HTR-8/SVneo (cell line): ENCODE data around the gene AMER2.

Experiments used
- DNase-seq: peaks from one replicate; pipeline ENCODE4 v3.0.0; 2011; ENCODE audit warnings: low spot score, mixed read lengths; ENCODE audit not compliant: insufficient read length
- FAIRE-seq: peaks from 2 replicates; lab custom pipeline; 2011; peaks lifted over from hg19 to GRCh38; lab: Jason Lieb, UNC

AMER2 gene, protein sequence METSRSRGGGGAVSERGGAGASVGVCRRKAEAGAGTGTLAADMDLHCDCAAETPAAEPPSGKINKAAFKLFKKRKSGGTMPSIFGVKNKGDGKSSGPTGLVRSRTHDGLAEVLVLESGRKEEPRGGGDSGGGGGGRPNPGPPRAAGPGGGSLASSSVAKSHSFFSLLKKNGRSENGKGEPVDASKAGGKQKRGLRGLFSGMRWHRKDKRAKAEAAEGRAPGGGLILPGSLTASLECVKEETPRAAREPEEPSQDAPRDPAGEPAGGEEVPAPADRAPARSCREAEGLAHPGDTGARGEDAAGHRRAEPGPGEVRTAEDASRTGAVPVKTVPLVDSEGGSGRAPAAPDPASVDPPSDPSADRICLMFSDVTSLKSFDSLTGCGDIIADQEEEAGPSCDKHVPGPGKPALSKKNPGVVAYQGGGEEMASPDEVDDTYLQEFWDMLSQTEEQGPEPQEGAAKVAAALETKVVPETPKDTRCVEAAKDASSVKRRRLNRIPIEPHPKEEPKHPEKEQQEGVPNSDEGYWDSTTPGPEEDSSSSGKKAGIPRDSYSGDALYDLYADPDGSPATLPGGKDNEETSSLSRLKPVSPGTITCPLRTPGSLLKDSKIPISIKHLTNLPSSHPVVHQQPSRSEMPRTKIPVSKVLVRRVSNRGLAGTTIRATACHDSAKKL

DNA sequence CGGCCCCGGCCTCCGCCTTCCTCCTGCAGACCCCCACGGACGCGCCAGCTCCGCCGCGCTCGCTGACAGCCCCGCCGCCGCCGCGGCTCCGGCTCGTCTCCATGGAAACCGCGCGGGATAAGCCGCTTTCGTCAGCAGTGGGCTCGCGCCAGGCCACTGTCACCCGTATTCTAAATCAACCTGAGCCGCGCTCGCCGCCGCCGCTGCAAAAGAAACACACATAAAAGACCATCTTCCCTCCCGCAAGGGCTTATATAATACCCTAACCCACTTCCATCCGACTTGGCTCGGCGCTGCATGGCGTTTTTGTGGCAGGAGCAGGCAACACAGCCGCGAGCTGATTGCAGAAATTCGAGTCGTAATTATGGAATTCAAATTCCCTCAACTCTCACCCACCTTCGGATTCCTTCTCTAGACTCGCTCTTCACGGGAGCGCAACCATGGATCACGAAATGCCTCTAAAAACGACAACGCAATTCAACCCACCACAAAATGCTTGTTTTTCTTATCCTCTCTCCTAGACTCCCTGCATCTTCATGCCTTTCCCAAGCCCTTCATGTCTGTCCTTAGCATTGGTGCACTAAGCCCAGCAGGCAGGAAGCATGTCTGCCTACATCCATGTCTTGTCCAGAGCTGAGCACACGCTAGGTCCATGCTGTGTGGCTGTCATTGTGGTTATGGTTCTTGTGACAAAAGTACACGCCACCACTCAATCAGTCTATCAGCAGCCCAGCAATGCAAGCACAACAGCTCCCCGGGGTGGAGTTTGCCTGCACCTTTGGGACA is at the start of gene AMER2:
TSS of gene AMER2 (minus strand) at position 772 of the 786 bp plus-strand sequence. CDS start at position 103, 669 bp downstream.
- no peak for DNase-seq
- FAIRE-seq: no peak

DNA sequence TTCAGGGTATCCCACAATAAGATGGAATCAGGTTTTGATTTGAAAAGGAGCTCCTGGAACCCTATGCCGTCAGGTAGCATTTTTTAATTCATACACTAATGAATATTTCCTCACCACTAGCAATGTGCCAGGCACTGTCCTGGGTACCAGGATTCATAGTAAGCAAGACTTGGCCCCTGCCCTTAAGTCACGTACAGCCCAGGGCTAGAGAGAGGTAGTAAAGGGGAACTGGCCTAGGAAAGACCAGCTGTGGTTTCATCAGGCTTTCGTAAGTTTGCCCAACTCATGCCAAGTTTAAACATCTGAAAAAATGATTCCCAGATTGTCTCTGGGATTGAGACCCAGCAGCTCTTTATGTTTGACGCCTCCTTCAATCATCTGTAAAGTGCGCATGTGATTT is 45.9 kb upstream of the AMER2 start:
- FAIRE-seq (no peak), DNase-seq (no peak)

DNA sequence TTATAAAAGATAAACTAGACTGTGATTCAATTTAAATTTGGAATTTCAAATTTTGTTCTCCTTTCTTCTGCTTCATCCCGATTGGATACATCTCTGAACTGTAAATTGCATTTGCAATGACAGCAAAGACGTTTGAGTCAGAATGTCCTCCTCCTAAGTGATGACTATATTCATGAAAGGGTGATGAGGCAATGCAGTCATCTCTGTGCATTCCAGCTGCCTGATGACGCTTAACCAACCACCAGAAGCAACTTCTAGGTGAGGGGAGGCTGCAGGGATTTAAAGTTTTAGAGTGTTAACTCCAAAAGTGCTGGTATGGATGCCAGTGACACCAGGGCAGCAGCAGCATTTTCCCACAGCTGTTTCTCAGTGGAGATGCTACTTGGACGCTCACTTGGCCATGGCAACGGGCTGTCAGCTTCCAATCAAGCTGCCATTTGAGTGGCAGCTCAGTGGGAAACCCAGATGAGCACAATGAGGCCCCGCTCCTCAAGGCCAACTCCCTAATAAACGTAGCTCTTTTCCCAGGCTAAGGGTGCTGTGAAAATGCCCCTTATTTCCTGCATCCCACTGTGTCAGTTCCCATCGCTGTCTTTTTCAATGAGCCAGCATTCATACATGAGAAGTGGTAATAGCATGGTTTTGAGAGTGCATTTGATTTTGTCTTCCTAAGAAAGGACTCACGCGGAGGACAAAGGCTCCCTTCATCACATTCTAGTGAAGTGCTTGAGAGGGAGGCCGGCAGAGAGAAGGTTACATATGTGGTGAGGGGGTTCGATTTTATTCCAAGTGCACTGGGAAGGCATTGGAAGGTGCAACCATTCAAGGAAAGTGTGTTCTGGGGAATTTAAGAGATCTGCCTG is 45.2 kb upstream of the AMER2 start:
- DNase-seq (no peak), FAIRE-seq (no peak)

DNA sequence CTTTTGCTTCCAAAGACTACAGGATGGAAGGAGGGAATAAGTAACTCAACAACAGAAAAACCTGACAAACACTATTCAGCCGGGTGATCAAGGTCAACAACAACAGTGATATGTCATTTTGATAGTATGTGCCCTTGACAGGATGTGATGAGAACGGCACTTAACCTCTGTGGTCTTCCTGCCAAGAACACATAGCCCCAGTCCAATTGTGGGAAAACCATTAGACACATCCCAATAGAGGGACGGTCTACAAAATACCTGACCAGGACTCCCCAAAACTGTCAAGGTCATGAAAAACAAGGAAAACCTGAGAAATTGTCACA is 43.1 kb upstream of the AMER2 start:
- no peak for FAIRE-seq
- no peak for DNase-seq

DNA sequence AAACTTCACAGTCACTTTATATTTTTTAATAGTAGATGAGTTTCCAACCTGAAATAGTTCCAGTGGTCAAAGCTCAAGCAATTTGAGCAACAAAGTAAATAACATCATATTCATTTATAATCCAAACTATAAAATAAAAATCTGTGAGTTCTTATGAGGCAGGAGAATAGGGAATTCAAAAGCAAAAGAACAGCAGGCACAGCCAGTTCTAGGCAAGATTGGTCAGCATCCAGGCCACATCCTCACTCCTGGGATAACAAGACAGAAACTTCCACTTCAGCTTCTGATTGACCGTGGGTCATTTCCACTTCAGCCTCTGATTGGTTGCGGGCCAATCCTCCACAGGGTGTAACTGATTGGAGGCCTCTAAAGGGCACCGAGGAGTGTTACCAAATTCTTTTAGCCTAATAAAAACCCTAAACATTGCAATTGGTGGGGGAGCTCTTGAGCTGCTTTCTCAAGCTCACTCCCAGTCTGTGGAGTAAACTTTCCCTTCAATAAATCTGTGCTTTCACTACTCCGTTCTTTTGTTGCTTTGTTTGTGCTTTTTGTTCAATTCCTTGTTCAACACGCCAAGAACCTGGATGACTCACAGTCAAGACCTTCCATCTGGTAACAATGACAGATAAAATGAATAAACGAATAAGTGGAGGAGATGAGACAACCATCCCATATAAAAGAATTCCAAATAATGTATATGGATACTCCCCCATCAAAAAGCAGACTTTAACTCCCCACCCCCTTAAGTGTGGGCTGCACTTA is 42.6 kb upstream of the AMER2 start:
- no peak for DNase-seq
- no peak for FAIRE-seq

DNA sequence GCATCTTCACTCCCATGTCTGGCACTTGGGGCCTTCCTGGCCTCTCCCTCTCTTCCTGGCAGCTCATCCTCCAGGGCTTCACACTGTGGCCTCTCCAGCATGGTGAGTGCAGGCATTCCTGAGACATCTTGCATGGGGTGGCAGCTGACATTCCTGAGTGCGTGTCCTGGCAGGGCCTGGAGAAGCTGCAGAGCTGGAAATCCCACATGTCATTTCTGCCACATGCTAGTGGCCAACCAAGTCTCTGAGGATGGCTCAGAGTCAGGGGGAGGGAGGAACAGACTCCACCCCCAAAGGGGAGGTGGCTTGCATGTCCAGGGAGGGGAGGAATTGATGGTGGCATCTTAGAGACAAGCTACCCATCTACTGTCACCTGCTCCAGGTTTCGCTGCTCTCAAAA is 41.6 kb upstream of the AMER2 start:
- no peak for FAIRE-seq

DNA sequence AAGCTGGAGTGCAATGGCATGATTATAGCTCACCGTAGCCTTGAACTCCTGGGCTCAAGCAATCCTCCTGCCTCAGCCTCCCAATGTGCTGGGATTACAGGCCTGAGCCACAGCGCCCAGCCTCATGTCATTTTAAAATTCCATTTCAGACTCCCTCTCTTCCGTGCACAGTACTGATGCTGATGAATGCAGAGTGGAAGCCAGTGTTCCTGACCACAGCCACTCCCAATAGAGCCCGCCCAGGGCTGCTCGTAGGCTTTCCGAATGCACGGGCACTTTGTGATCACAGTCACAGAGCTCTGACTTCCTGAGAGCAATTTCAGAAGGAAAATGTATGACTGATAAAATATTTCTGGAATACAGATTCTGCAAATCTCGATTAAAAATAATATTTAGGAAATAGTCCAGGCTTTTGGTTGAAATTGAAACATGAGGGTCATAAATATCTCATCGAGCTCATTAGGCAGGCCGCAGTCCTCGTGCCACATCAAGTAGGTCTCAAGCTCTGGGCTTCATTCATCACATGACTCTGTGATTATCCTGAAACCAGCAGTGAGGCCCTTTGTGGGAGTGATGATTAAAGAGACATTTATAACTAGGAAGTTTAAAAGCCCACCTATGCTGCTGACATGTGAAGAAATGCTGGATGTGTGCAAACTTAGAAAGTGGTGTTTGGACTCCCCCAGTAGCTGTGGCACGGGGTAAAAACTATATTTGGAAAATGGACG is 38.9 kb upstream of the AMER2 start:
- FAIRE-seq (no peak), DNase-seq (no peak)

More for the DNA sequence above, 41.6 kb upstream of the AMER2 start:
- DNase-seq: no peak

DNA sequence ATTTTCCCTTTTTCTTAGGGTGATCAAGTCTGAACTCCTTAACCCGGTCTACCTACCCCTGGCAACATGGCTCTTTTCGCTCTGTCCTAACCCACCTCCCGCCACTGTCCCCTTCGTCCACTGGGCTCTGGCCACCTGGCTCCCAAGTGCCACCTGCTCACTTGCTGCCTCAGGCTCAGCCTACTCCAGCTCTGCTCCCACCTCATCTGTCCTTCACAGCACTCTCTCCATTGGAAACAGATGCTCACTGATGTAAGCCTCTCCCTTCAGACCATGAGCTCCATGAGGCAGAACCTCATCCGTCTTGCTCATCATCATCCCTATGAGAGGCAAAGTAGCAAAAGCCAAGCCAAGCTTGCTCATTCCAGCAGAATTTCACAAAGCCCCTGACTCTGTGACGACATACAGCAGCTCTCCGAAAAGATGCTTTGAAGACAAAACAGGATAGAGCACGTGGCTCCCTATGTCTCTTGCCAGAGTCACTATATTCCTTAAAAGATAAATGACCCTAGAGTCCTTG is 35.3 kb upstream of the AMER2 start:
- FAIRE-seq (no peak), DNase-seq (no peak)

DNA sequence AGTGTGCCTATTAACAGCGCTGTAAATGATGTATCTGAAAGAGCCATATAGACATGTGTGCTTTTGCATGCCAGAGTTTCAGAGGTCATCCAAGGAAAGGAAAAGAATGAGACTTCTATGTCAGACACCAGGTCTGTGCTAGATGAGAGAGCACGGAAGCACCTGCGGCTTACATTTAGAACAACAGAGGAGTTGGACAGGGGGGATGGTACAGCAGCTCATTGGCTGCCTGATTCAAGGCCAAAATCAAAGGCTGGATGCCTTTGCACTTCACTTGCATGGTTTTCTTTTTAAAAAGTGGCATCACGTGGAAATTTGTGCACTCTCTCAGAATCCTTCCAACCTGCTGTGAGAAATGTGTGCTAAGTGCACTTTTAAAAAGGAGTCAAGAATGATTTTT is 32.8 kb upstream of the AMER2 start:
- FAIRE-seq: no peak

DNA sequence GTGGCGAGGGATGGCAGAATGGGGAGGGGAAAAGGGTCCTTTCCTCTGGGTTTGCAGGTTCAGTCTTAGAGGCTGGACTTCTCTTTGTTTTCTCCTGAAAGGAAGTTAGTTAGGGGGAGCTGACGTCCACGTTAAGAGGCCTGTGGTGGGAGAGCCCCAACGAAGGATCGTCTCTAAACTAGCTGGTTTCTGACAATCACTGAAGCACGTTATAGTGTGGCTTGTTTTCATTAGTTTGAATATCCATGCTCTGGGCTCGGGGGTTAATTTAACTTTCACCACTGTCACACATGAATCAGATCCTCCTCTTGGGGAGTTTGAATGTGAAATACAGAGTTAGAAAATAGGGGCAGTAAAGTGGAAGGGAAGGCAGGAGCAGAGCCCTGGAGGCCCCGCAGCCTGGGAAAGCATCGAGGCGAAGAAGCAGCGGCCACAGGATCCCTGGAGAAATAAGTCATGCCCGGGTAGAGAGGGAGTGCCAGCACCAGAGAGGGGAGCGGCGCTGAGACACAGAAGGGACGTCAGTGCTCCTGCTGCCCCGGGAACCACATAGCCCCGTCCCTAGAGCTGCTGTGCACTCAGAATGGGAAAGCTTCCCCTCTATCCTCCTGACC is 31.1 kb upstream of the AMER2 start:
- DNase-seq: no peak

More for the DNA sequence above, 32.8 kb upstream of the AMER2 start:
- DNase-seq: no peak

DNA sequence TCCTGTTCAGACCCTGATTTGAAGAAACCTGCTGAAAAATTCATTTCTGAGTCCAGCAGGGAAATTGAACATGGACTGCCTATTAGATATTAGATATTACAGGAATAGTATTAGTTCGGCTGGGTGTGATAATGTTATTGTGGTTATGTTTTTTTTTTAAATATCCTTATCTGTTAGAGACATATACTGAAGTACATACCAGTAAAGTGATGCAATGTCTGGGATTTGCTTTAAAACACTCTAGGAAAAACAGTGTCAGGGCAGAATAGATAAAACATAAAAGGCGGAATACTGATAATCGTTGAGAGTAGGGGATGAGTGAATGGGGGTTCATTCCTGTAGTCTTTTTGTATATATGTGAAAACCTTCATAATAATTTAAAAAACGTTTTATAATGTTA is 28.7 kb upstream of the AMER2 start:
- DNase-seq (no peak), FAIRE-seq (no peak)

More for the DNA sequence above, 31.1 kb upstream of the AMER2 start:
- FAIRE-seq: no peak

DNA sequence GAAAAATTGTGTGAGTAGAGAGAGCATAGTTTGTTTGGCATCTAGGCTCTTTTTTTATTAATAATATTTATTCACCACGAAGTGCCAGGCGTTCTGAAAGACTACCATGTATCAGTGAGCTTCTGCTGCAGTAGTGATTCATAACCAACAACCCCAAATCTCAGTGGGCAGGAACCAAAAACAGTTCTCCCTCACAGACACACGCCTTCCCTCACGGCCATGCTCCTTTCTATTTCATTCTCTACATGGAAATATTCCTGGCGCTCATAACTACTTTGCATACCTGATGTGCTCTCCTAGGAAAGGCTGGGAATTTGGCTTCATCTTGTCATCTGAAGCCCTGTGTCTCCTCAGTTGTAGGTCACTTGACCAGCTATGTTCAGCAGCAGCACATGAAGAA is 26.6 kb upstream of the AMER2 start:
- no peak for FAIRE-seq
- no peak for DNase-seq

DNA sequence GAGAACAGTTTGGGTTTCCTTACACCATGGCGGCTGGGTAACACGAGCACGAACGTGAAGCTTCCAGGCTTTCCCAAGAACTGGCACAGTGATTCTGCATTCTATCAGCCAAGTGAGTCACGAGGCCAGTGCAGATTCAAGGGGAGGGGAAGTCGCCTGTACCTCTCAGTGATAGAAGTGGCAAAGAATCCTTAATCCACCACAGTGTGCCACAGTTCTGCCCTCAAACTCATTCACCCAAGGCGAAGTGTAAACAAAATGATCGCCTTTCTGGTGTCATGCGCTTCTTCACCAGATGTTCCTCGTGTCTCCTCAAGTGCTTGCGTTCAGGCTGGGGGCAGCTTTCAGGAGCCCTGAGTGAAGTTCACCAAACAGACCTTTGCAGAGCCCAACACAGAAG is 24.9 kb upstream of the AMER2 start:
- no peak for DNase-seq
- FAIRE-seq: no peak

DNA sequence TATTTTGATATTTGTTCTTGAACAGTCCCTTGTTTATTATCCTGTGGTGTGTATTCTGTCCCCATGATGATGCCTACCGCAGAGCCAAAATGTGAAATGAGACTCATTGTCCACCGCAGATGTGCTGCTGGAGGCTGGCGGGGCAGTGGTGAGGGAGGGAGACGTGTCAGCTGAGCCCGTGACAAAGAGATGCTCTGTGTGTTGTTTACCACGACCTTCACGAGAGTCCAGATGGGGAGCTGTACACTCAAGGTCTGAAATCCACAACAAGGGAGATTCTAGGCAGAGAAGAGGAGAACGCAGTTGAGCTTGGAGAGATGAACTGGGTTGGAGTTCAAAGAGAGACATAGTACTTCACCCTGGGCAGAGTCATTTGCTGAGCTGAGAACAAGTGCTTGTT is 20.8 kb upstream of the AMER2 start:
- DNase-seq (no peak), FAIRE-seq (no peak)

DNA sequence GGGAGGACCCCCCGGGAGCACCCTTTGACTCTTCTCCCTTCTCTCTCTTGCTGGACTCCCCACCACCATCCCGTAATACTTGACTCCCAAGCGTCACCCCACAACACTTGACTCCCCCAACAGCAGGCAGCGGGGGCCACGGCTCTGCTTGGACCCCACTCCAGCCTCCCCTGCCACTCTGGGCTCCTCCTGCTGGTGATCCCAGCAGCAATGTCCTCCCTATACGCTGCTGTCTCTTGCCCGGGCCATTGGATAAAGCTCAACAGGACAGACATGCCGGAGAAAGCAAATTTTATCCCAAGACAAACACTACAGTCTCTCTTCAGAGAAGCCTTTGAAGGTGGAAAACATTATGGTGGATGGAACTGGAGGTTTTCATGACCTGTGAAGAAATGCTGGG is 20.4 kb upstream of the AMER2 start:
- DNase-seq (no peak), FAIRE-seq (no peak)

DNA sequence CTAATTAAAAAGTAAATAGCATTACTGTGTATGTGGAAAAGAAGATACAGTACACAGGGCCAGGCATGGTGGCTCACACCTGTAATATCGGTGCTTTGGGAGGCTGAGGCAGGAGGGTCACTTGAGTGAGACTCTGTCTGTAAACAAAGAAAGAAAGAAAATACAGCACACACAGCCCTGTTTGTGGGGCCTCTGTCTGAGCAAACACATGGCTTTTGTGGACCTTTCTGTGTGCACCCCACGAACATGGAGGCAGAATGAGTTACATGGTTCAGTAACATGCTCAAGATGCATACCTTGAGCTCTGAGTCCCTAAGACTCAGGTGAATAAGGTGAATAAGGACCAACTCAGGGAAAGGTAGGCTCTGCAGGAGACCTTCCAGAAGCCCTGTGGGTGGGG is 20.0 kb upstream of the AMER2 start:
- no peak for DNase-seq

DNA sequence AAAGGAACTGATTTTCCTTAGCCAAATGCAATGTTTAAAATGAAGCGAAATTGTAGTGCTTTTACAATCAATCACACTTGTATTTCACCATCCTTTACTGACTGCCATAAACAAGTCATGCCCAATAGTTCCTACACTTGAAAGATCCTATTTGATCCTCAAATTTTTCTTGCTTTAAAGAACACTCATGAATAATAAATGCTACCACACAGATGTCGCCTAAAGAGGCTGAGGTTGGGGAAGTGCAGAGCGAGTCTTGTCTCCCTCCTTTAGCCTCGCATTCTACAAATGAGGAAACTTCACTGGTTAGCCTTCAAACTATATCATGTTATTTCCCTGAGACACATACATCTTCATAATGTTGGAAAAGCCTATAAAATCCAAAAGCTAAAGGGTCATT is 18.7 kb upstream of the AMER2 start:
- no peak for FAIRE-seq

More for the DNA sequence above, 20.0 kb upstream of the AMER2 start:
- FAIRE-seq: no peak

DNA sequence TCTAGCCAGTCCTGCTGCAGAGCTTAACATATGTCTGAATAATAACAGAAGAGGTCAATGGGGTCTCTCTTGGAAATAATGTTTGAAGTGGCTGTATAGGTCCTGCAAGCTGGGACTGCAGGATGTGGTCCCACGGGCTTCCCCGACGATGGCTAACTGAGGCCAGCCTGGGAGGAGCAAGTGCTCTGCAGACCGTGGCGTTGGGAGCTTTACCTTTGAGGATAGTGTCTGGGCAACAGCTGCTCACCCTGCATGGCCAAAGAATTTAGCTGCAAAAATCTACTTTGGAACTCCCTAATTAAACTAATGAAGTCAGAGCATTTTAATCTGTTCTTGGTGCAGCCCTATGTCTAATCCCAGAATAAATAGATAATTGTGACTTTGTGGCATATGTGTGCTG is 18.2 kb upstream of the AMER2 start:
- FAIRE-seq: no peak
- DNase-seq: no peak

More for the DNA sequence above, 18.7 kb upstream of the AMER2 start:
- no peak for DNase-seq
